GM12801 (cell line): ENCODE data around the gene GGTLC1.

Experiments
- TF ChIP-seq, protein P1 (sequence below): IDR thresholded peaks from one replicate; pipeline ENCODE4 v1.5.1; 2011; ENCODE audit warnings: control low read depth; ENCODE audit not compliant: insufficient read length; ENCODE audit errors: extremely low read depth

GGTLC1 gene

GRCh38 chr20:23937303-23938117, 51.1 kb downstream of the GGTLC1 start:
- TF ChIP-seq, protein P1, sequence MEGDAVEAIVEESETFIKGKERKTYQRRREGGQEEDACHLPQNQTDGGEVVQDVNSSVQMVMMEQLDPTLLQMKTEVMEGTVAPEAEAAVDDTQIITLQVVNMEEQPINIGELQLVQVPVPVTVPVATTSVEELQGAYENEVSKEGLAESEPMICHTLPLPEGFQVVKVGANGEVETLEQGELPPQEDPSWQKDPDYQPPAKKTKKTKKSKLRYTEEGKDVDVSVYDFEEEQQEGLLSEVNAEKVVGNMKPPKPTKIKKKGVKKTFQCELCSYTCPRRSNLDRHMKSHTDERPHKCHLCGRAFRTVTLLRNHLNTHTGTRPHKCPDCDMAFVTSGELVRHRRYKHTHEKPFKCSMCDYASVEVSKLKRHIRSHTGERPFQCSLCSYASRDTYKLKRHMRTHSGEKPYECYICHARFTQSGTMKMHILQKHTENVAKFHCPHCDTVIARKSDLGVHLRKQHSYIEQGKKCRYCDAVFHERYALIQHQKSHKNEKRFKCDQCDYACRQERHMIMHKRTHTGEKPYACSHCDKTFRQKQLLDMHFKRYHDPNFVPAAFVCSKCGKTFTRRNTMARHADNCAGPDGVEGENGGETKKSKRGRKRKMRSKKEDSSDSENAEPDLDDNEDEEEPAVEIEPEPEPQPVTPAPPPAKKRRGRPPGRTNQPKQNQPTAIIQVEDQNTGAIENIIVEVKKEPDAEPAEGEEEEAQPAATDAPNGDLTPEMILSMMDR = no peak
